IPS DF 4.7 (cell line): ENCODE results near the gene DNAJB8.

ENCODE experiments used
- DNase-seq: peaks from one replicate; pipeline ENCODE4 v3.0.0-alpha.2; 2013; ENCODE audit warnings: low spot score; ENCODE audit errors: extremely low read depth

DNAJB8 gene

DNA sequence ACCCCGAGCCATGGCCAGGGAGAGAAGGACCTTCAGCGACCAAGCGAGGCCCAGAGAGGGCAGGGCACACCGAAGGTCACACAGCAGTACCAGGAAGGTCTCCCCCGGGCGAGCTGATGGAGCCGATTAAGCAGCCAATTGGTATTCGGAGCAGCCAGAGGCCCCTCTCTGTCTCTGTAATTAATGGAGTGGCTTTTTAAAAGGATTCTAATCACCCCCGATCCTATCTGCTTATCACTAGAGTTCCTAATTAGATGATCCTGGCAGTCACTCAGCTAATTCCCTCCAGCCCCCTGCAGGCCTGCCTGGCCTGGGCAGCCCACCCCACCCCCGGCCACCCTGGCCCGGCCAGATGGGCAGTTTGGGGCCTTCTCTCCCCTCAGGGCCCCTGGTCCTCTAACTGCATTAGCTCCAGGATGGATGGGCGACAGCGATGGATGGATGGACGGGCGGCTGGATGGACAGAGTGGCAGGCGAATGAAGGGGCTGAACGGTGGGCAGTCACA is 1.6 kb upstream of the DNAJB8 start:
- DNase-seq: no peak

DNA sequence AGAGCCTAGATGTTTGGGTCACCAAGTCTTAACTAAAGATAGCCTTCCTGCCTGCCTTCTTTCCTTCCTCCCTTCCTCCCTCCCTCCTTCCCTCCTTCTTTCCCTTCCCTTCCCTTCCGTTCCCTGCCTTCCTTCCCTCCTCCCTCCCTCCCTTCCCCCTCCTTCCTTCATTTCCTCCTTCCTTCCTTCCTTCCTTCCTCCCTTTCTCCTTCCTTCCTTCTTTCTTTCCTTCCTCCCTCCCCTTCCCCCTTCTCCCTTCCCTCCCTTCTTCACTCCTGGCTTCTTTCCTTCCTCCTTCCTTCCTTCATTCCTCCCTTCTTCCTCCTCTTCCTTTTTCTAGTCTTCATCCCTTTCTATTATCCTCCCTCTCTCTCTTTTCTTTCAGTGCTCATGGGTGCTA is 2.0 kb downstream of the DNAJB8 start:
- DNase-seq: no peak

DNA sequence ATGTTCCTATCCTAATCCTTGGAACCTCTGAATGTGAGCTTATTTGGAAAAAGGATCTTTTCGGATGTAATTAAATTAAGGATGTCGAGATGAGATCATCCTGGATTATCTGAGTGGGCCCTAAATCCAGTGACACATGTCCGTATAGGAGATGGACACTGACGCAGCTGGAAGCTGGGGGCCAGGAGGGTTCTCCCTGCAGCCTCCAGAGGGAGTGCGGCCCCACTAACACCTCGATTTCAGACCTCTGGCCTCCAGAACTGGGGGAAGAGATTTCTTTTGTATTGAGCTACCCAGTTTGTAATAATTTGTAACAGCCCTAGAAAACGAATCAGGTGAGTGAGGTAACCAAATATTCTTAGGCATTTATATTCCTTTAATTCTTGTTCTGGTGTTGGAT is 2.5 kb downstream of the DNAJB8 start:
- no peak for DNase-seq

DNA sequence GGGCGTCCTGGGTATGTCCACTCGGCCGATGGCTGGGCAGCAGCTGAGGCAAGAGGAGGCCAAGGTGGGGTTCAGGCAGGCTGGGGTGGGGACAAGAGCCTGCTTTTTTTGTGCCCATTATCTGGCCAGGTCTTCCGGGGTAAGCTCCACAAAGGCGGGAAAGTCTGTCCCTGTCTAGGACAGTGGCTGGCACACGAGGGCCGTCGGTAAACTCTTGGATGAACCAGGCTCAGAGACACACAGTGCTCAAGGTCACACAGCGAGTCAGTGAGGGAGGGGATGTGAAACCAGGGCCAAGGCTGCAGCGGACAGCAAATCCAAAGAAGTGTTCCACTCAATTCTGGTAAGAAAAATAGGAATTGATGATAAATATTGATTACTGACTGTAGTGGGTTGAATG is 2.9 kb downstream of the DNAJB8 start:
- DNase-seq: no peak

DNA sequence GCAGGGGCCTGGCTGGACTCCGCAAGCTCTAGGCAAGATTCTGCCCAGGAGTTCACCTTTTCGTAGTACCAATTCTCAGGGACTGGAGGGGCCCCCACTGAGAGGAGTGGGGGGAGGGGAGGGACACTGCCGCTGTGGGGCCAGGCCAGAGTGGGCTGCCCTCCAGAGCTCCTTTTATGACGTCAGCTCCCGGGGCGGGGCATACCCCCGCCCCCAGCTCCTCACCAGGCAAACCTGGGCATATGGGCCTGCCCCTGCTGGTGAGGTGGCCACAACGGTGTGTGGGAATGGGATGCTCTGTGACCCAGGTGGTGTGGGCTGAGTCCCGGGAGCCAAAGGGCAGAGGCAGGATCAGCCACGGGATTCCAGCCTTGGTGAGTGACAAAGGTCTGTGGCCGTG is 3.3 kb downstream of the DNAJB8 start:
- no peak for DNase-seq

DNA sequence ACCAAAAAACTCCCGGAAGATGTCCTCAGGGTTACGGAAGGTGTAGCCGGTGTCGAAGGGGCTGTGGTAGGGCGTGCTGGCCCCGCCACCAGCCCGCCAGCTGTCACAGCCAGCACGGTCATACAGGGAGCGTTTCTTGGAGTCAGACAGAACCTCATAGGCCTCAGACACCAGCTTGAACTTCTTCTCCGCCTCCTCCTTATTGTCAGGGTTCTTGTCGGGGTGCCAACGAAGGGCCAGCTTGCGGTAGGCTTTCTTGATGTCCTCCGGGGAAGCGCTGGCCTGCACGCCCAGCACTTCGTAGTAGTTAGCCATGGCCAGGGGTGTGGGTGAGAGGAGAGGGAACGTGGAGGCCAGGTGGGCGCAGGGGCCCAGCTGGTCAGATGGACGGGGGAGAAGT is 3.8 kb downstream of the DNAJB8 start:
- DNase-seq: no peak

DNA sequence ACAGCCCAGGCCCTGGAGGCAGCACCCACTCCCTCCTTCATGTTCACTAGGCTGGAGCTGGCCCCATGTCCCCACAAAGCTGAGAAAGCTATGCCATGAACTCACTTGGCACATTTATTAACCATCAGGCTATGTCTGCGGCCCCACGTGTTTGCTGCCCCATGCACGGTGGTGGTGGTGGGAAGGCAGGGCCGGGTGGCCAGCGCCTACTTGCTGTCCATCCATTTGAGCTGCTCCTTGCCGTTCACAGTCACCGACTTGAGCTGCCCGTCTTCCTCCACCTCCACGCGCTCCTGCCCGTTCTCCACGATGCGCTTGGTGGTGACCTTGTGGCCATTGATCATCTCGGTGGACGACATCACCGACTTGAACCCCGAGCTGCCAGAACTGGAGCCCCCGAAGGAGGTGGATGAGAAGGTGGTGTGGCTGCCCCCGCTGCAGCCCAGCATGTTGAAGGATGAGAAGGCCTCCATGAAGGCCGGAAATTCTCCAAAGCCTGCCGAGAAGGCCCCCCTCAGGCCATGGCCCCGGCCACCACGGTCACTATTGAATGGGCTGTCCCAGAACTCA is 4.3 kb downstream of the DNAJB8 start:
- no peak for DNase-seq

DNA sequence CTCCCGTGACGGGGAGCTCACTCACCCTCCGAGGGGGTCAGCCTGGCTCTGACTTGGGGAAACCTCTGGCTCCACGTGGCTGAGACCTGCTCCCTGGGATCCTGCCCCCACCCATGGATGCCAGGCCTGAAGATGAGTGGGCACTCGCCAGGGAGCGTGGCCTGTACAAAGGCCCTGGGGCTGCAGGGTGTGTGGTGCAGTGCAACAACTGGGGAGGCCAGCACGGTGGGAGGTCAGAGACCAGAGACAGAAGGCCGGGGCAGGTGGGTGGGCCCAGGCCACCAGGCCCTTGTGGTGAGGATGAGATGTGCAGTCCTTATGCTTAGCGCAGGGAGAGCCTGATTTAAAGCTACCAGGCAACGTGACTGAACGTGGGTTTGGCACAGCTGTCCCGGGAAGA is 5.0 kb downstream of the DNAJB8 start:
- DNase-seq: no peak

DNA sequence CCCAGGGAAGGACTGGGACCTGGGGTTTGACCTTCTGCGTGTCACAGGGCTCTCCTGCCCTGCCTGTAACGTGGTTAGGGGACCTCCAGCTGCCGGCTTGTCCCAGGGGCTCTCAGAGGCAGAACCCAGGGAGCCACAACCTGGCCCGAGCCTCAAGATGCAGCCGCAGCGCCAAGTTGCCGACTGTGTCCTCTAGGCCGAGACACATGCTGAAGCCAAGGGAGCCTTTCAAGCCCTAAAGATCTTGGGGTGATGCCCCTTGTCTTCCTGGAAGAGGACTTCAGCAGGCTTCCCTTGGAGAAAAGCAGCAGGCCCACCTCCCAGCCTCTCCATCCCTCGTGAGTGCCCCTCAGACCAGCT is 7.2 kb downstream of the DNAJB8 start:
- DNase-seq: no peak

DNA sequence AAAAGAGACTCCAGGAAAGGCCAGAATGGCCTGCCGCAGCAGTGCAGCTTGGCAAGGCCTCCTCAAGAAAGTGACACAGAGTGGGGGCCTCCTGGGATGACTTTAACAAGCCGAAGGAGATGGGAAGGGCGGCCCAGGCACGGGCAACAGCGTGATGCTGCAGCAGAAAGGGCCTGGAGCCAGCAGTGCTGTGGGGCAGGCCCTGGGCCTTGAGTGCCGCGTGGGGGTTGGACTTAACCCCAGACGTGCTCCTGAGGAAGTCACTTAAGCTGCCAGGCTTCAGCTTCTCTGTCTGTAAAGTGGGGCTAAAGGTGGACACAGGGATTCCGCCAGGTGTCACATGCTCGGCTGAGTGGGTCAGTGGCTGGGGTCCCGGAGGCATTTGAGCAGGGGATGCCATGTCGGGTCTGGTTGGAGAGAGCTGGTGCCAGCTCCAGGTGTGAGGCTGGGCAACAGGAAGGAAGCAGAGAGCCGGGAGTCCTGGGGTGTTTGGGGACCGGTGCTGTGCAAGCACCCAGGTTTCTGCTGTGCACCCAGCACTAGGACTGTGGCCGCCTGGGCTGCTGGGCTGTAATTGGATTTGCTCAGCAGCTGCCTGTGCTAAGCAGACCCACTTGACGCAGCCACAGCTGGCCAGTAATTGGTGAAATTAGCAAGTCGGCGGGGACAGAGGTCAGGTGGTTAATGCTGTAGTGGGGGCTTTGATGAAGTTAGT is 7.8 kb downstream of the DNAJB8 start:
- no peak for DNase-seq

DNA sequence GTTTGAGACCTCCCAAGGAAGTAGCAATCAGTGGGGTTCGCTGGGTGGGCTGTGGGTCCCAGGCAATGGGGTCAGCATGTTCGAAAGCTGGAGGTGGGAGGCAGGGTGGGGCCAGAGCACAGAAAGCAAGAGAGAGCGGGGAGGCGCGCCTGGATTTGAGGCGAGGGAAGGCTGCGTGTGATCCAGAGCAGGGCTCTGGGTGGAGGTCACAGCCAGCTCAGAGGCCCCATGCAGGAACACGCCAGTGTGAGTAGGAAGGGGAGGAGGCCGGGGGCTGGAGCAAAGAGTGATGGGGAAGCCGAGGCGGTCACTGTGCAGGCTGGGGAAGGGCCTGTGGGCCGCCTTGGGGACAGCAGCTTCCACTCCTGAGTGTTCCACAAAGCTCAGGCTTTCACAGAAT is 8.8 kb downstream of the DNAJB8 start:
- DNase-seq: no peak

DNA sequence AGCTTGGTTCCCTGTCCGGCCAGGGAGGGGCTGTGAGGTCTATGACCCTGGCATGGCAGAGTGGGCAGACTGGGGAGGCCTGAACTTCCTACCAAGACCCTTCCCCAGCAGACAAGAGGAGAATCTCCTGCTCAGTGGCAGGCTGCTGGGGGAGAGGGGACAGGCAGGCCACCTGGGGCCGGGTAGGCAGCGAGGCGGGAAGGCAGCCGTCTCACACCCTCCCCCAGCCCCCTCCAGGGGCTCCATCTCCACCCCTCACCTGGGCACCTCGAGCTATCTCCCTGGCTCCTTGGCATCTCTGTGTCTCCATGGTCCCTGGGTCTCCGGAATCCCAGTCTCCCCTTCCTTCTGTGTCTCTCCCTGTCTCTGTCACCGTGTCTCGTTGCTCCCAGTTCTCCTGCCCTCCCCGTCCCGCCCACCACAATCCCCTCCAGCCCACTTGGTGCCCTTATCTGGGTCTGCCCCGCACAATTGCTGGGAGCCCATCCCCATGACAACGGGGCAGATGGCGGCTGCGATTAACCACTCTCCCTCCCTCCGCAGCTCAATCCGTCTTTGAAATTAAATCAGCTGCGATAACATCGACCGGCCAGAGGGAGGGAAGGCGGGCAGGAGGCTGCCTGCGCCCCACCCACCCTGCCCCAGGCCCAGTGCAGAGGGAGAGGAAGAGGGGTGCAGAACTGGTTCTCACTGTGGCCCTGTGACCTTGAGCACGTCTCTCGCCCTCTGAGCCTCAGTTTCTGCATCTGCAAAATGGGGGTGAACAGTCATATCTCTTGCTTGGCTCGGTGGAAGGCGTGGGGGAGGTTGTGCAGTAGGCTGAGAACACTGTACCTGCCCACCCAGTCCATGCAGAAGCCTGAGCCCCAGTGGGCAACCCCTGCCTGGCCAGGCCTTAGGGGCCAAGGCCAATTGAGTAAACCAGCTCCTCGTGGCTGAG is 9.6 kb downstream of the DNAJB8 start:
- DNase-seq: no peak

DNA sequence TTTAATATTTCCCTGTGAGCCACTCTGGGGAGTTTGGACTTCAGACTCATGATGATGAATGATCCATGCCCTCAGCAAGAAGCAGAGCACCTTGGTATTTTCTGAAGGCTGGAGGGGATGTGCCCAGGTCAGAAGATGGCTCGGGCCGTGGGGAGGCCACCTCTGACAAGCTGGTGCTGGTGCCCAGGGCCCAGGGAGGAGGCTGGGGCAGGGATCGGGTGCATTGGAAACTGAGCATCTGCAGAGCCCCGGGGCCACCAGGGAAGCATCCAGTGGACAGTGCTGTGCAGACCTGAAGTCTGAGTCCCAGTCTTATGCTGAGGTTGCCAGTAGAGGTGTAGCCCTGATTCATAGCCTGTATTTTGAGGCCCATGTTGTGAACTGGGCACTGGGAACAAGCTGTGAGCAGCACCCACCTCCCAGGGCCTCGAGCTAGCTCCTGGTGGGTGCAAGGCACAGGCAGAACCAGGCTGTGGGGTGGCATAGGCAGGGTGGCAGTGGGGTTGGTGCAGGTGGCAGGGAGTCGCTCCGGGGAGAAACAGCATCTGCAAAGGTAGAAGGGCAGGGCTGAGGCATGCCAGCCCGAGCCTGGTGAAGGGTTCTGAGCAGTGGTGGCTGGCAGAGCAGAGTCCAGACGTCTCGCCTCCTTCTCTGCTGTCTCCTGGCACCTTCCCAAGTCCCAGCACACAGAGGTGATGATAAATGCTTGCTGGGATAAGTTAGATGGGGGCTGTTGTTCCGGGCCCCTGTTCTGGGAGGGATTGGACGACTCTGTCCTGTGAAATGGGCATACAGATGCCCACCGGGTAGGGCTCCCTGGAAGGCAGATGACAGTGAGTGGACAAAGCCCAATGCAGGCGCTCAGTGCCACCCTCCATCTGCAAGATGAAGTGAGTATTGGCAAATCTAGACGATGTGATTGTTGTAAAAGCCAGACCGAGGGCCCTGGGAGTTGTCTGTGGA is 10.6 kb downstream of the DNAJB8 start:
- no peak for DNase-seq

DNA sequence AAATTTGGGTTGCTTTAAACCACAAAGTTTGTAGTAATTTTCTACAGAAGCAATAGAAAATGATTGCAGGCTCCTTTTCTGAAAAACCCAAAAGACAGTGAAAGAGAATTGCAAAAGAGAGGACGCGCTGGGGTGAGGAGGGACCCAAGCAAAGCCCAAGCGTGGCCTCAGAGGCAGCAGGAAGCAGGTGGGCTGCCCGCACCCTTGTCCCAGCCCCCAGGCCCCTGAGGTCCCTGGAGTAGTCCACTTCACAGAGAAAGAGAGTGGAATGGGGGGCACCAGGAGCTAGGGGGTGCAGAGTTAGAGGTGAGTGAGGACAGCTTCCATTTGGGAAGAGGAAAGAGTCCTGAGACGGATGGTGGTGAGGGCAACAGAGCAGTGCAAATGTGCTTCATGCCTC is 11.6 kb downstream of the DNAJB8 start:
- no peak for DNase-seq

DNA sequence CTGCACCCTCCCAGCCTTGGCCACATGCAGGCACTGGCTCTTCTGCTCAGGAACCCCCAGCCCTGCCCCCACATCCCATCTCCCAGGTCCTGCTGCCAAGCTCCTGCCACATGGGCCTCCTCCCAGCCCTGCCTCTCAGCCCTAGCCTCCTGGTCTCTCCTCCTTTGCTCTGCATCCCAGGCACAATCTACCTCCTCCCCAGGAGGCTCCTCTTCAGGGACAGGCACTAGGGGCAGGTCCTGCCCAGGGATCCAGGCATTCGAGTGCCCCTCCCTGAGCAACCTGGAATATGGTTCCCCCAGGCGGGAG is 12.4 kb downstream of the DNAJB8 start:
- DNase-seq: no peak

DNA sequence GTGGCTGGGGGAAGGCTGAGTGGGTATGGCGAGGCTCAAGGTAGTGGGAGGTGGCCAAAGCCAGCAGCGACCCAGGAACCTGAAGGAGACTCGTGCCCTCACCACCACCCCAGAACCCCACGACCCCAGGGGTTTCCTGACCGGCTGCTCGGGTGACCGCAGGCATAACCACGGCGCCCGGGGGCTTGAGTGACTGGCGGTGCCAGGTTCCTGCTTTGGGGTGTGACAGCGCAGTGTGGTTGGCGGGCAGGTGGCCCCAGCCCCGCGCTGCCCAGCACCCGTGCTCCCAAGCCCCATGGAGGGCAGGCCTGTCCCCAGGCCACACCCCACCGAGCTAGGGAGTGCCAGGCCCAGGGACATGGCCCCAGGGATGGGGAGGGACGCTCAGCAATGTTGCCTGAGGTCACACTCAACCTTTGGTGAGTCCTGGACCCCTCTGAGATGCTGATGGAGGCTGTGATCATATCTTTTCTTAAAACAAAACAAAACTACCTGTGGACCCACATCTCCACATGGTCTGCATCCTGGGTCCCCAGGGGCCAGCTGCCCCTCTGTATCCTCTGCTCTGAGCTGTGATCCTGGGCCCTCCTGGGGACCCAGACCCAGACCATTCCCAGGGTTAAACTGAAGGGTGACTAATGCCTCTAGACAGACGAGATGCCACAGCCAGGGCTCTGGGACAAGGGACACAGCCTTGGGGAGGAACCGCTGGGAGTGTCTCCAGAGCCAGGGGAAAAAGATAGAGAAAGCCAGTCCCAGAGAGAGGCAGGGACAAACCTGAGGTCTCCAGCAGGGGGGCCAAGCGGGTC is 13.0 kb downstream of the DNAJB8 start:
- no peak for DNase-seq

DNA sequence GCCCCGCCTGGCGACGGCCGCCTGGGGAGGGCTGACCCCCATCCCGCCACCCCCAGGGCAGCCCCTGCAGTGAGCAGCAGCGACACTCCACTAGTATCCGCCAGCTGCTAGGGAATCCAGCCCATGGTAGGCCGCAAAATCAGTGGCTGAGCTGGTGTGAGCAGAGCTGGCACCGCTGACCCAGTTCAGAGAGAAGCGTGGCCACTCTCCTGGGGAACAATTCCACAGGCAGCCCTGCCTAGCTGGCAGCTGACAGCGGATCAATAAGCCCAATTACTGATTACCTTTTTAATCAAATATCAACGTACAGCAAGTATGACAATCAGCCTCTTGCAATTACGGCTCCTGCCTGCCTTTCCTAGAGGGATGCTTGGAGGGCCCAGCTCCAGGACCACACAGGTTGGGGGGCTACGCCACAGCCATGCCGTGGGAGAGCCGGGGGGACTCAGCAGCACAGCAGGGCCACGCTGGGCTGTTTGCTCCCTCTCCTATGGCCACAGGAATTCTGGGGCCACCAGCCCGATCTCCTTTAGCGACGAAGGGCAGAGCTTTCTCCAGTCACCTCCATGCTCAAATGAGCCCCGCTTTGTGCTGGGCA is 13.9 kb downstream of the DNAJB8 start:
- DNase-seq: no peak

DNA sequence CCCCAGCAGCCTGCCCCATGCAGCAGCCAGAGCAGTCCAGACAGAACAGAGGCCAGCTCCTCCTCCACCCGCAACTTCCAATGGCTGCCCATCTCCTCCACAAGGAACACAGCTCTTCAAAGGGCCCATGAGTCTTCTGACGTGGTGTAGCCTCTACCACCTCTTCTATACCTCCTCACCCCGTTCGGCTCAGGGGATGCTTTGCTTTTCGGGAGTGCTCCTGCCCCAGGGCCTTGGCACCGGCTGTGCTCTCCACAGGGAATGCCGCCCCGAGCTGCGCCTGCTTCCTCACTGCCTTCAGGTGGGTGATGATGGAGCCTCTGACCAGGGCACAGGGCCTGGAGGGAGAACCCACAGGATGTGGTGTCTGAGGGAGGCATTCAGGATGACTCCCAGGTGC is 14.6 kb downstream of the DNAJB8 start:
- DNase-seq: no peak

DNA sequence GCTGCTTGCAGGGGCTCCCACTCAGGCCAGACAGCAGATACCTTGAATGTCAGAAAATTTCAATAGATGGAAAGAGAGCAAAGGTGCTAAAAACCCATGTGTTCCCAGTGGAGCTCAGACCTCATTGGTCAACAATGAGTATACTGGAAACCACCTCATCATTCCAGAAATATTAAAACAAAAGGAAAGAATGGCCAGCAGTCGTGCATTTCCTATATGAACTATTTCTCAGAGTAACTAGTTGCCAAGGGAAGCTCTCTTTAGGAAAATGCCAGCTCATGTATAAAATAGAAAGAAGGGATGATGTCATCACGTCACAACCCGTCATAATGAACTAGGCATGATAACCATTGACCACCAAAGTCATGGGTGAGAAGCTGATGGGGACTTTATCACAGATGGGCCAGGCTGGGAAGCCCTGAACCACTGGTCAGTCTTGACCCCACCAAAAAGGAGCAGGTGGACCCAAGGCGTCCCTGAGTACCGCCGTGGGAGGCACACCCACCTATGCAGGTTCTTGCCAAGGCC is 17.5 kb downstream of the DNAJB8 start:
- no peak for DNase-seq

DNA sequence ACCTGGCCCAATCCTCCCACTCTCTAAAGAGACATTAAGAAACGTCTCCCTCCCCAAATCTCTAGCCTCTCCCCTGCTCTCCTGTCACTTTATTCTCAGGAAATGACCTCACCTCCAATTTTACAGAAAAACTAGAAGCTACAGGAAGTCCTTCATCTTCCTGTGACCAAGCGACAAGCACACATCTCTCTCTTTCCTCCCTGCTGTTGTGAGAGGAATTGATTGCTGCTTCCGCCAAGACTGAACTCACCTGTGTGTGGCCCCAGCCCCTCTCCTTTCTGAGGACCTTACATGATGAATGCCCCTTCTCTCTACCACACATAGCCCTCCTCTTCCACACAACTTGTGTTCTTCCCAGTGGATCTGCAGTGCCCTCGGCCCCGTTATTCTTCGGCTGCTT is 18.2 kb downstream of the DNAJB8 start:
- no peak for DNase-seq
